GM12872 (cell line): Measurements from ENCODE around the gene ULBP1.

Experiments
- CTCF ChIP-seq: IDR thresholded peaks from 3 replicates; pipeline ENCODE4 v1.5.1; 2011; ENCODE audit warnings: low read depth, mild to moderate bottlenecking, low read length, moderate library complexity; ENCODE audit not compliant: insufficient read depth

The ULBP1 gene

GRCh38 chr6:149964308-149965193 is 808 bp downstream of the ULBP1 start:
- no peak for TF ChIP-seq CTCF

- no peak for TF ChIP-seq CTCF
These were observed 1.7 kb downstream of the ULBP1 start for GRCh38 chr6:149965194-149966020.

GRCh38 chr6:149967591-149967990 is 3.8 kb downstream of the ULBP1 start:
- TF ChIP-seq CTCF = no peak

GRCh38 chr6:149969635-149970034 is 5.9 kb downstream of the ULBP1 start:
- no peak for TF ChIP-seq CTCF

- no peak for TF ChIP-seq CTCF
These were observed 11.1 kb downstream of the ULBP1 start for GRCh38 chr6:149974825-149975224.

GRCh38 chr6:149975400-149975799 is 11.7 kb downstream of the ULBP1 start:
- no peak for TF ChIP-seq CTCF

- TF ChIP-seq CTCF = no peak
These were observed 13.5 kb downstream of the ULBP1 start for GRCh38 chr6:149977221-149977620.
